Hematopoietic multipotent progenitor cell treated with erythropoietin and hydrocortisone succinate and interleukin-3 and kit ligand, for 8 days (in vitro differentiated cells): ENCODE measurements around the gene PDE4B.
A peak's percentile ranks its signal among the peaks of the same experiment; 100 is the strongest.
"Not testable (repeated sequence)": the region's sequence is repeated elsewhere in the genome, so short reads cannot be mapped to it uniquely, and the experiment has no call there.

Experiments used
- DNase-seq: peaks from one replicate; pipeline ENCODE4 v3.0.0-alpha.2; 2015

Gene PDE4B

DNA sequence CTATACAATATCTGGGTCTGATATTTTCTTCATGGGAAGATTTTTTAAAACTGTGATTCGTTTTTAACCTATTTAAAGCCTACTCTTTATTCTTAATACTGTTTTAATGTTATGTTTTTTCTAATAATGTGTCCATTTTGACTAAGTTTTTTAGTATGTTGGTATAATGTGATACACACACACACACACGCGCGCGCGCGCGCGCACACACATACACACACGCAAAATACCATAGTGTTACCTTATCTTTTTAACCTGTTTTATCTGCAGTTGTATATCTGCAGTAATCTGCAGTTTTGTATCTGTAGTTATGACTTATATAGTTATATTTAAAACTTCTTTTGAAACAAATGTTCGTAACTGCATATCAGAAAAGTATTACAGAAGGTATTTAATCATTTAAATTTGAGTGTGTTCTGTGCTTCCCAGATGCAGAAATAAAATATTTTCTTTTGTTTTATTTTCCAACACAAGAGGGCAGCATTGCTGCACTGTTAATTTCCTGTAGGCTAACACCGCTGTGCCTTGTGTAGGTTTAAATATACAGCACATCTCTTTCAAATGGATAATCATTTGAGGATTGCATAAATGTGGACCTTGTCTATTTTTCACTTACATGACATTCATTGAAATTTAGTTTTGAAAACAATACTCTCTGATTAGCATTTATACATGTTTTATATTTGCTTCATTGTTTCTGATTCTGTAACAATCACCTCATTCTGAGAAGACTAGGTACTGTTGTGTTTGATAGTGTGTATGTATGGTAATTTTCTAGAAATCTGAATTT, 166.1 kb downstream of the PDE4B start:
- peak; percentile 55 for DNase-seq

DNA sequence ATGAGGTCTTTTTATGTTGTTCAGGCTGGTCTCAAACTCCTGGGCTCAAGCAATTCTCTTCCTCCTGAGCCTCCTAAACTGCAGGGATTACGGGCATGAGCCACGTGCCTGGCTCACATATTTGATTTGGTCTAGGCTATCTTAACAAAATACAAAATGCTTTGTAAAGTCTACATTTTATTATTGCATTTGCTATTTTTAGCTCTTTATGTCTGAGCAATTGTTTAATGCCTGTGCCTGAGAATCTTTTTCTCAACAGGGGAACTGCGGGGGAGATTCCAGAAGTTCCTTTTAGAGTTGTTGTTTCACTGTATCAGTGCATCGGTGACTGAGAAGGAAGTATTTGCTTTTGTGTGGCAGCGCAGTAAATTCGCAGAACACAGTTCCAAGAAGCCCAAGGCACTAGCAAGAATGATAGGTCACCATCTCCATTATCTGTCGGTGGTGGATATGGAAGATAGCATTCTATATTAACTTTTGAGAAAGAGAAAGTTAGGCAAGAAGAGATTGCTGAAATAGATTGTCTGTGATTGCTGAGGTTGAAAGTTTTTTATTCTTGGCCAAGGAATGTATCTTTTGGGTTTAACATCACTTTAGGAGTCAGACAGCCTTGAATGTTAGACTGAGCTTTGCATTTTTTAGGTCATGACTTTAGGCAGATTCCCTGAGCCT, 167.3 kb downstream of the PDE4B start:
- no peak for DNase-seq

DNA sequence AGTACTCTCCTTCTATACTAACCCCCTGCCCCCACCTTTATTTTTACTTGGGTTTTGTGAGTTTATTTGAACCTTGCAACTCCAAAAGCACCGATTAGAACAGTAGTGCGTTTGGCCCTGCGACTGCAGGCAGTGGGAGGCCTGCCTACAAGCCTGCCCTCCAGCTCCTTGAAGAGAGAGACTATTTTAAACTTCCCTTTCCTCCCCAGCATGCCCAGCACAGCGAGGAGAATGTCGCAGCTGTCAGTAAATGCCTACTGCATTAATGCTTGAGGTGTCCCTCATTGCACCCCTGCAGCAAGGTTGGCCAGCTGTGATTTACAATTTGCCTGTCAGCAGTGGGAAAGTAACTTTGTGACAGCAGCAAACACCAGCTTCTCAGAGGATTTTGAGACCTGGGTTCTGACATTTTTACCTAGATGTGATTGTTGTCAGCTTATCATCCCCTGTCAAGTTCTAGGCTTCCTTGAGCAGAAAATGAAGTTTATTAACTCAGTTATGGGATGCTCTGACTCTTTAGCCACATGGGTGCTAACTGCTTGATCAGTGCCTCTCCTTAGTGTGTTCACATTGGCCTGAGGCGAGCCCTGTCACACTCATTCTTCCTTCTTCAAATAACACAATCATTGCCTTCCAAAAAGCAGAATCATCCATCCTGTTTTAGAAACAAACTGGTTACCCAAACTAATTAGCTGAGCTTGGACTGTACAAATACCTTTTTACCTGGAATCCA, 170.6 kb downstream of the PDE4B start:
- DNase-seq = no peak

DNA sequence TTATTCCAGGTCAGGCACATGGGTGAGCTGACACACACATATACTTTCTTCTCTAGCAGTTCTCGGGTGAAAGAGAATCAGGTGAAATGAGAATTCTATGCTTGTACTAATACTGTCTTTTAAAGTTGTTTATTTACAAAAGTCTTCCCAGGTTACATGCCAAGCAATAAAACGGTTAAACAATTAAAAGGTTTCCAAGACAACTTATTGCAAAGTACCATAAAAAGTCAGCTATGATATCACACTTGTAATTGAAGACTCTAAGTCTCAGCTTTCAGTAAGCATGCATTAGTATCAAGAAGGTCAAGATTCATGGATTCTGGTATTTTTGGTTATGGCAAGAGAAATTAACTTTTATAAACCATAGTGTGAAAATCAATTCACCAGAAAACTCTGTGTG, 171.4 kb downstream of the PDE4B start:
- no peak for DNase-seq

DNA sequence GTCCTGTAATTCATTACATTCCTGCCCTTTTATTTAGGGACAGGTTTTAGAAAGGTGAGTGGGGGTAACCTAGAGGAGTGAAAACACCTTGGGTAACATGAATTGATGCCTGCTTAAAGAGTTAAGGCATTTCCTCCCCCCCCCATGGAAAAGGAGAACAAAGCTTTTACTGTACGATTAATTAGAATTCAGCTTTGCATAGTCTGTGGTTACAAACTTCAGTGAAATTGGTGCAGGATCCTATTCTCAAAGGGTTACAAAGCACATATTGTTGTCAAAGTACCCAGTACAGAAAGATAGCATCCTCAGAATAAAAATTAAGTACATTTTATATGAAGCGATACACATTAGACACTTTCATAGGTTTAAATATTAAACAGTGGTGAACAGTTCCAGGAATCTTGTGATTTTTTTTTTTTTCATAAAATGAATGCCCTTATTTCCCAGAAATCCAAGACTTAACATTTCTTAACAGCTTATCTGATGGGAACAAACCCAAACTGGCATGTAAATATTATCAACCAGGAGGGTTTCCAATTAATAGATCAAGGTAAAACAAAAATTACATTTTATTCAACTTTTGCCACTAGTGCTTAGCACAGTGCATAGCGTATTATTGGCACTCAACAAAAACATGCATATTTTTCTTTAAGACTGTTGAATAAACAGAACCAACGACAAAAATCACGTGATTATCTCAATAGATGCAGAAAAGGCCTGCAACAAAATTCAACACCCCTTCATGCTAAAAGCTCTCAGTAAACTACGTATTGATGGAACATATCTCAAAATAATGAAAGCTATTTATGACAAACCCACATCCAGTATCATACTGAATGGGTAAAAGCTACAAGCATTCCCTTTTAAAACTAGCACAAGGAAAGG, 172.7 kb downstream of the PDE4B start:
- DNase-seq = no peak

DNA sequence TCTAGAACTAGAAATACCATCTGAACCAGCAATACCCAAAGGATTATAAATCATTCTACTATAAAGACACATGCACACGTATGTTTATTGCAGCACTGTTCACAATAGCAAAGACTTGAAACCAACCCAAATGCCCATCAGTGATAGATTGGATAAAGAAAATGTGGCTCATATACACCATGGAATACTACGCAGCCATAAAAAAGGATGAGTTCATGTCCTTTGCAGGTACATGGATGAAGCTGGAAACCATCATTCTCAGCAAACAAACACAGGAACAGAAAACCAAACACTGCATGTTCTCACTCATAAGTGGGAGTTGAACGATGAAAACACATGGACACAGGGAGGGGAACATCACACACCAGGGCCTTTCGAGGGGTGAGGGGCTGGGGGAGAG, 174.8 kb downstream of the PDE4B start:
- not testable (repeated sequence) for DNase-seq

DNA sequence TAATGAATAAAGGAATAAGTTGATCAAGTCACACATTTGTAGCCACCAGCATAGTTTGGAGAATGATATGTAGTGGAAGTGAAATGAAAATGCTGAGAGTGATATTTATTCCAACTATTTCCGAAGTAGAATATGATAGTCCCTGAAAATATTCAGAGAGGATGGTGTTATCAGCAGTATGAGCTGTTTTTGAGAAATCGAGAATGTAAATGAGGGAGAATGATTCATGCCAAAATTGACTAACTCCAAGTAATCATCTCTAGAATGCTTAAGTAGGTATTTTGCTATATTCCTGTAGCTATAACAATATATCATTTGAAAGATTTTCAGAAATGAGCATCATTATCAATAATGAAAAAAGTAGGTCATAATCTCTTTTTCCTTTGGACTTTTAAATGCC, 178.9 kb downstream of the PDE4B start:
- DNase-seq = no peak

DNA sequence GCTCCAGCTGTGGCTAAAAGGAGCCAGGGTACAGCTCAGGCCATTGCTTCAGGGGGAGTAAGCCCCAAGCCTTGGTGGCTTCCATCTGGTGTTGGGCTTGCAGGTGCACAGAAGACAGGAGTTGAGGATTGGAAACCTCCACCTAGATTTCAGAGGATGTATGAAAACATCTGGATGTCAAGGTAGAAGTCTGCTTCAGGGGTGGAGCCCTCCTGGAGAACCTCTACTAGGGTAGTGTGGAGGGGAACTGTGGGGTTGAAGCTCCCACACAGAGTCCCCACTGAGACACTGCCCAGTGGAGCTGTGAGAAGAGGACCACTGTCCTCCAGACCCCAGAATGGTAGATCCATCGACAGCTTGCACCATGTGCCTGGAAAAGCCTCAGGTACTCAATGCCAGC, 183.0 kb downstream of the PDE4B start:
- DNase-seq = no peak

DNA sequence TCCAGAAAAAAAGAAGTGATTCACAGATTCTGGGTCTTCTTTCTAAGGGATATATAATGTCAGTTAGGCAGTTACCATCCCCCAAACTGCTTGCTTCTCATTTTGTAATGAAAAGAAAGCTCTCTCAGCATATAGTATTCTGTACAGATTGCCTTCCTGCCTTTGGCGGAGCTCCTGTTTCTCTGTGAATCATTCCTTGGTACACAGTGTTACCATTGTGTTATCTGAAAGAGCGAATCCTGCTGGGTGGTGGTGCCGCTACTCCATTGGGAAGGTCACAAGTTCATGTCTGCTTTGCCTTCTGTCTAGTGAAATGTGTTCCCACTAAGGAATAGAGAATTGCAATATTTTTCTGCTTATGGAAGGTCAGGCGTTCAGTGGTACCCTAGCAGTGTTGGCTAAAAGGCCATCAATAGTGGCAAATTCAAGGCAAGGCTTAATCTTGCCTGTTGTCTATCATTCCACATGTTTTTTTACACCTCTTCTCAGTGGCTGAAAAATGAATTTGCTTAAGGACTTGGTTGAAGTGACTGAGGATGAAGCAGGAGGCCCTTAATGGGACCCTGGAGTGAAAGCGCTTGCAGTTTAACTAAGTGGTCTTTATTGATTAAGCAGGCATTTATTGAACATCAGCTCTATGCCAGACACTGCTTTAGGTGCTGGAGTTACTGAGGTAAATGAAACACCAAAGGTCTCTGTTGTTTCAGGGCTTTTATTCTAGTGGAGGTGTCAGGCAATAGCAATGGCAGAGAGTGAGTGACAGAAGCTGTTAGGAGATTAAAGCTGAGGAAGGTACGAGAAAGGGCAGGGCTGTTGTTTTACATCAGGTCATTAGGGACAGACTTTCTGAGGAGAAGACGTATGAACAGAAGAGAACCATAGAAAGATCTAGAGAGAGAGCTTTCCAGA, 186.7 kb downstream of the PDE4B start:
- DNase-seq = no peak

DNA sequence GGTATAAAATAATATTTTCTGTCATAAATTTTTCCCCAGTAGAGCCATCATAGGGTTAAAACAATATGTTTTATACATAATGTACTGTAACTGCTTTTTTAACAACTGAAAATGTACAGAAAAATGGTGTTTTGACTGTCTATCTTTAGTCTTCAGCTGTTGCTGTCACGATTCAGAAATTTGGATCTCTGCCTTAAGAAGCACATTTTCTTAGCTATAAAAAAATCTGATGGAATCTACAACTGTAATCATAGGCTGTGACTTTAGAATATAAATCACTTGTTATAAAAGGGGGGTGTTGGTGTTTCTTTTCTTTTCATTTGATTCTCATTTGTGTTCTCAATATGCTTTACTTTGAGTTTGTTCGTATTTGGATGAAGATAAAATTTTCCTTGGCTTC, 187.5 kb downstream of the PDE4B start:
- DNase-seq = no peak

DNA sequence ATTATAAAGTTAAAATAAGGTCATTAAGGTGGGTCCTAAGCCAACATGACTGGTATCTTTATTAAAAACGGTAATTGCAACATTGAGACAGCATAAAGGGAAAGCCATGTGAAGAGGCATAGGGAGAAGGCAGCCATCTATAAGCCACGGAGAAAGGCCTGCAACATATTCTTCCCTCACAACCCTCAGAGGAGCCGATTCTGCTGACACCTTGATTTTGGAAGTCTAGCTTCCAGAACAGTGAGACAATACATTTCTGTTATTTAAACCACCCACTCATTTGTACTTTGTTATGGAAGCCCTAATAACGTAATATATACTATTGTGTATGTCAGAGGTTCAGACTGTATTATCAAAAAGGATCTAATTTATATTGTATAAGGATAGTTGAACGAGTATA, 190.8 kb downstream of the PDE4B start:
- DNase-seq = no peak

DNA sequence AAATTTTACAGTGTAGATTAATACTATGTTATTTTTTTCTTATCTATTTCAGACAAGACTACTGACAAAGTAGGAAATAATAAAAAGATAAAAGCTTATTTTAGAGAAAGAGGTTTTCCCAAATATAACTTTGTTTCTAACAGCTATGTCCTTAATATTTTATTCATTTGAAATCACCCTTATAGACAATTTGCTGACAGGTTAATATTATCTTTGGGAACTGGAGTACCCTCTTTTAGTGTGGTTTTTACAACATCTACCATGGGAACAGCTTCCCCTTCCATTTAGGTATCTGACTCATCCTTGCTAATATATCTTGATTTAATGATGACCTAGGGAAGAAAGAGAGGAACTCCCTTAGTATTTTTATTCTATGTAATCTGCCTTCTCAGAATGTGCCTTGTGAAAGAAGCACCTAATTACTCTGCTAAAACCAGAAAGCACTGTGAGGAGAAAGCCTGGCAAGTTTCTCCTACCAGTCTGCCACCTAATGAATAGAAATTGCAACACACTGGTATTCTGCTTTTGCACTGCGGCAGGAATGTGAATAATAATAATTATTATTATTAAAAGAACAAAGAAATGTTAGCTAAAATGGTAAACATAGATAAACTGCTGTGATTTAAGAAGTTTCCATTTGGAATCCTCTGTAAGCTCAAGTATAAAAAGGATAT, 192.8 kb downstream of the PDE4B start:
- DNase-seq = no peak

DNA sequence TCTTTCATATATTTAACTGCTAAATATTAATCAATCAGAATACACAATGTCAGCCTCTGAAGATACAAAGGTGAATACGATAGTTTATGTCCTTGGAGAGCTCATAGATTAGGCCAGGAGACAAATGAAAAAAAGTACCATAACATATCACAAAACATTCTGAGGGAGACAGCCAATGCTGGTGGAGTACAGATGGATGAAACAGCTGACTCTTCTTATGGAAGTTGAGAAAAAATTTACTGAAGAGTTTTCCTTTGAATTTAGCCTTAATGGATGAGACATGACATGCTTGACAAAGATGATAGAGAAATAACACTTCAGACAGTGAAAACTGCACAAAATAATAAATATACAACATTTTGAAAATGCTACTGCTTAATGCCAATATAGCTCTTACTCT, 193.5 kb downstream of the PDE4B start:
- DNase-seq = no peak

DNA sequence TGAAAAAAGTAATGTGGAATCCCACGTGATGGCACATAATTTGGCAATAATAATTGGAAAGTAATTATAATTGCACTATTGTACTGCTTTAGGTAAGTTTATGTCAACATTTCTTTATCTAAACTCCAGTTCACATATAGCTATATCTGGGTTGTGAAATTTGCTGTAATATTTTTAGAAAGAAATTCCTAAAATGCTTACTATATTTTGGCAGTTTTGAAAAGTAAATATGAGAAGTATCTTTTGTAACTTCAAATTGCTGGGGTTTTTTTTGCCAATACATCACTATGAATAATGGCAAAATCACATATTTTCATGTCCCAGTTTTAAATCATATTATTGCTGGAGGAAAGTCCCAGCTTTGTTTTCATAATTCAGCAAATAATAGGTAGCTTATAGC, 197.5 kb downstream of the PDE4B start:
- DNase-seq = no peak

DNA sequence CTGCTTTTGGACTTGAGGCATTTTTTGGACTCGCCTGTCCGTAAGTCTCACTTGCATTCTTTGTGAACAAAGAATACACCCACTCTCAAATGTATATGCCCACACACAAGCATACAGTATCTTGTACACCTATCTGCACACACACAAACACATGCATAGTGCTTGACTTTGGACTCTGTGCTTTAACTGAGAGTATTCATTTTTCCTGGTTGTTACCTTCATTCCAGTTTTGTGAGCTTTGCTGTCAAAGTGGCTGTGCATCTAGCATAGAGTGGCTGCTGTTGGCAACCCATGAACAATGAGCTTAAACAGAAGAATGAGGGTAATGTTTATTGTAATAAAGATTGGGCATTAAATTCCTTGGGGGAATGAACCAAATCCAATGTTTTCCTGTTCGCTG, 199.0 kb downstream of the PDE4B start:
- no peak for DNase-seq

DNA sequence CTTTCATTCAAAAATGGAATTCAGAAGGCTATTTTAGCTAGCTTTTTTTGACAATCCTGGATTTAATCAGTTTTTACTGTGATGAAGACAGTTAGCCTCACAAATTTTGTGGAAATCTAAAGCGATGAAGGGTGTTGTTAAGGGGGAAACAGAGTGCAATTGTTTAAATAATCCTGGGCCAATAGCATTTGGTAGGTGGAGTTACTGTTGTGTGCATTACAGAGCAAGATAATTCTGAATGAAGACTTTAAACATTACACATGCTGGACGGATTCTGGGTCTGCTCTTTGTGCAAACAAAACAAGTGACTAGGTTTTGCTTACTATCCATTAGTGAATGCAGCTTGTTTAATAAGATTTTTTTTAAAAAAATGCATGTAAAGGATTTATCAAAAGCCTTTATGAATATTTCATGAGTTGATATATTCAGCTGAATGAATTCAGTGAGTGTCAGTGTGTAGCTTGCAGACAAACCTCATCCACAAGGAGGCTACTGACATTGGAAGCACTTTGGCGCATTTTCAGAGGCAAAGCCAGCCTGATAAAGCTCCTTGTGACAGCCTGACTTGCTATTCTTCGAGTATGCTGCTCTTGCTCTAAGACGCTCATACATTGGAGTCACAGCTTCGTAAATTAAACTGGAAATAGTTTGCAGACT, 199.6 kb downstream of the PDE4B start:
- DNase-seq = no peak

DNA sequence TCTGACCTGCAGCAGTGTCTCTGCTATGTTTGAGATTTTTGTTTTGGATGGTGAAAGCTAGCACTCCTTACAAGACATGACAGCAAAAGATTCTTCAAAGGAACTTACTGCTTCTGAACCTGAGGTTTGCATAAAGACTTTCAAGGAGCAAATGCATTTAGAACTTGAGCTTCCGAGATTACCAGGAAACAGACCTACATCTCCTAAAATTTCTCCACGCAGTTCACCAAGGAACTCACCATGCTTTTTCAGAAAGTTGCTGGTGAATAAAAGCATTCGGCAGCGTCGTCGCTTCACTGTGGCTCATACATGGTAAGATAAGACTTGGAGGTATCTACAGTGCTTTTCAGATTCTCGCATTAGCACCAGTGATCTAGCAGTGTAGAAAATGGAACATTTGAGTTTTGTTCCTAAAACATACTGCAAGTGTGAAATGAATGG, 200.2 kb downstream of the PDE4B start:
- no peak for DNase-seq

DNA sequence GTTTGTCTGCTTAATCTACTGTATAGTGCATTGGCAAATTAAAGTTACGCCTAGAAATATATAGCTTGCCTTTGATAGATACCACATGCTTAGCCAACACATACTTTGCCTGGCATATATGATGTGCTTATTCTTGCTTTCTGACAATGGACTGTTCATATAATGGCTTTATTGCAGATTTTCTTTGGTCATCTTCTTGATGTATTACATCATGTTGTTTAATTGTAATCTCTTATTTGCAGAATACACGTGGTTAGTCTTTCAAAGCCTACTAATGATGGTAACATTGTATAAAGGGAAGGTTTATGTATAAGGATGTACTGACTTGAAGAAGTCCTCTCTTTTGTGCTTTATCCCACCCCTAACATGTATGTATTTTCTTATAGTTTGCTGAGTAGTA, 201.5 kb downstream of the PDE4B start:
- no peak for DNase-seq

DNA sequence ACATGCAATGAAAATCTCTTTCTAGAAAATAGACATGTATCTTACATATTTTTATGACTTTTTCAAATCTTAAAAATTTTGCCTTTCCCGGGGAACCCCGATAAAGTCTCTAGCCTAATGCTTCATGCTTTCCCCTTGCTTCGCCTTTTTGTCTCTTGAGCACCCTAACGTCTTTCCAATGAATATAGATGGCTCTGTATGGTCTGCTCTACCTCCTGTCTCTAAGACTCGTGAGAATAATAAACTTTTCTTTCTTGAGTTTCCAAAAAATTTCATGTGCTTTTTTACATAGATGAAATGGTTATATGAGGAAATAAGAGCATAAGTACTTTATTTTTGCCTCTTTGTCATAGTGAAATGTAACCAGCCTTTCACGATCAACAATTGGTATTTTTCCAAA, 202.6 kb downstream of the PDE4B start:
- DNase-seq = no peak

DNA sequence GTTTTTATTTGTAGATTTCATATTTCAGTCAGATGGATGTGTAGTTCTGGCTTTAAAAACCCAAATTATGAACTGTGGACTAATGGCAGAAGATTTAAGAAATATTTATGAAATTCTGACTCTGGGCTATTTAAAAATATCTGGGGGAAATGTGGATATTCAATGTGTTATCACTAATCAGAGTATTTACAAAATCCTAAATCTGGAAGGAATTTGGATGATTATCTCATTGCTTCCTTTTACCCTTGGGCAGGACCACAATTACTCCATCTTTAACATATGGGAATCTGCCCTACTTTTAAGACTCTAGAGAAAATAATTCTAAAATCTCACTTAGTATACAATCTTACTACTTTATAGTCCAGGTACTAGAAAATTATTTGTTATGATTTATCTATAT, 203.2 kb downstream of the PDE4B start:
- DNase-seq = no peak

DNA sequence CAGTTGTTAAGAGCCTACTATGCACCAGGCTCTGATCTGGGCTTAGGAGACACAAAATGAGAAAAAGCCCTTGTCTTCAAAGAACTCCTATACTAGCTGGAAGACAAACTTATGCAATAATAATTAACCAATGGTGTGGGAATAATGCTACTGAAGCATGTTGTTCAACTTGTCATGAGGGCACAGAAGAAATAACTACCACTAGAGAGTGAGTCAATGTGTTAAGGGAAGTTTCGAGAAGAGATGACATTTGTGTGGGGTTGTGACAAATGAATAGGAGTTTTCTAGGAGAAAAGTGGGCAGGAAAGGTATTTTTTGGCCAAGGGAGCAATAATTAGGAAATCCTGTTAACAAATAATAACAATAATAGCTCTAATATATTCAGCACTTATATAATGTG, 205.0 kb downstream of the PDE4B start:
- DNase-seq = no peak
